ENCODE measurements around the gene SVOP.
"Not testable (repeated sequence)": the region's sequence is repeated elsewhere in the genome, so short reads cannot be mapped to it uniquely, and the experiment has no call there.

Gene SVOP

DNA sequence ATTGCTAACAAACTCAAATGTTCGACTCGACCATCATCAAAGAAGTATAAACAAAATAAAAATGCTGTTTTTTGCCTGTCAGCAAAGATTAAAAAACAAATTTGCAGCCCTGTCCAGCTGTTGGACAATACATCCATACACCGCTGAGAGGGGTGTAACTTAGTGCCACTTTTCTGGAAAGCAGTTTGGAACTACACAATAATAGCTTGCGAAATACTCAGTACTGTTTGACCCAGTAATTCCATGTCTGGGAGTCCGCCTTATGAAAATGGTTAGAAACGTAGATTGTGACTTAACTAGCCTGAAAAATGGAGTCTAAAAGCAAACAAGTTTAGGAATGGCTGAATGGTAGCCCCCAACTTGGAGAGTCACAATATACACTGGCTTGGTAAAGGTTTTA, 37.9 kb upstream of the SVOP start:
- no peak for DNase-seq (ENCODE audit: low read depth)
- TF ChIP-seq, protein P1, sequence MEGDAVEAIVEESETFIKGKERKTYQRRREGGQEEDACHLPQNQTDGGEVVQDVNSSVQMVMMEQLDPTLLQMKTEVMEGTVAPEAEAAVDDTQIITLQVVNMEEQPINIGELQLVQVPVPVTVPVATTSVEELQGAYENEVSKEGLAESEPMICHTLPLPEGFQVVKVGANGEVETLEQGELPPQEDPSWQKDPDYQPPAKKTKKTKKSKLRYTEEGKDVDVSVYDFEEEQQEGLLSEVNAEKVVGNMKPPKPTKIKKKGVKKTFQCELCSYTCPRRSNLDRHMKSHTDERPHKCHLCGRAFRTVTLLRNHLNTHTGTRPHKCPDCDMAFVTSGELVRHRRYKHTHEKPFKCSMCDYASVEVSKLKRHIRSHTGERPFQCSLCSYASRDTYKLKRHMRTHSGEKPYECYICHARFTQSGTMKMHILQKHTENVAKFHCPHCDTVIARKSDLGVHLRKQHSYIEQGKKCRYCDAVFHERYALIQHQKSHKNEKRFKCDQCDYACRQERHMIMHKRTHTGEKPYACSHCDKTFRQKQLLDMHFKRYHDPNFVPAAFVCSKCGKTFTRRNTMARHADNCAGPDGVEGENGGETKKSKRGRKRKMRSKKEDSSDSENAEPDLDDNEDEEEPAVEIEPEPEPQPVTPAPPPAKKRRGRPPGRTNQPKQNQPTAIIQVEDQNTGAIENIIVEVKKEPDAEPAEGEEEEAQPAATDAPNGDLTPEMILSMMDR (IDR thresholded peaks at IDR 0.05; ENCODE audit: control insufficient read depth, insufficient read depth, low read depth, low read length, missing control alignments), result no peak
- no peak overlapping the region for H3K4me3 ChIP-seq (ENCODE audit: control insufficient read depth, low read depth, low read length)

DNA sequence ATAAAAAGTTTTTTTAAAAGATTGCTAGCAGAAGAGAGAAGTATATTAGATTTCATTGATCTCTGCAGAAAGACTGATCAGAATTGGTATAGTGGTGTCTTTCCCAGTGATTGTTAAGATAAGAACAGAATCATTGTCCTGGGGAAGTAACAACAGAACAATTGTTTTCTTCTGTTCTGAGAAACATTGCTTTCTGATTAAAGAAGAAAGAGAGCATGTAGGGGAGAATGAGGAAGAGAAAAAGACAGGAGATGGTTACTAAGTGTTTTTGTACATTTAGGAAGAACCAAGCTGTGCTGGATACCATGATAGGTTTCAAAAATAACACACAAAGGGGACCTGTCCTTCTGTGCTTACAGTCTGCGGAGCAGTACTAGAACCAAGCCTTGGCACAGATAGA, 36.5 kb upstream of the SVOP start:
- TF ChIP-seq, protein P1 (IDR thresholded peaks at IDR 0.05; ENCODE audit: control insufficient read depth, insufficient read depth, low read depth, low read length, missing control alignments), result no peak
- DNase-seq (ENCODE audit: low read depth), result no peak

DNA sequence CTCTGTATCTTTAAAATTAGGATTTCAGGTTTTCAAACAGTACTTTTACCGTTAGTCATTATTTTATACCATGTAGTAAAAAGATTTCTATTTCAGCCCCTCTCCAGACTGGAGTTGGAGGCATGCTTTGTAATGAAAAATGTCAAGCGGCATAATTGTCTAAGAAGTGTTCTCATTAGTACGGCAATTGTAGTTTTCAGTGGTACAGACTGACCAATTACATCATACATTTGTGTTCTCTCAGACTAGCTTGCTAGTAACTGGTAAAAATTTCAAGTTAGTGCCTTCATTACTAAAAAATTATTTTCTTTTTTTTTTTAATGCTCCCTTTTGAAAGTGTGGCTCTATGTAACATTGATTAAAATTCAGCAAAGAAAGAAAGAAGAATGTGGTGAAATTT, 36.0 kb upstream of the SVOP start:
- no peak overlapping the region for H3K4me3 ChIP-seq (ENCODE audit: control insufficient read depth, low read depth, low read length)
- TF ChIP-seq, protein P1 (IDR thresholded peaks at IDR 0.05; ENCODE audit: control insufficient read depth, insufficient read depth, low read depth, low read length, missing control alignments), result no peak
- no peak for DNase-seq (ENCODE audit: low read depth)

More for the DNA sequence above, 36.5 kb upstream of the SVOP start:
- no peak overlapping the region for H3K4me3 ChIP-seq (ENCODE audit: control insufficient read depth, low read depth, low read length)

DNA sequence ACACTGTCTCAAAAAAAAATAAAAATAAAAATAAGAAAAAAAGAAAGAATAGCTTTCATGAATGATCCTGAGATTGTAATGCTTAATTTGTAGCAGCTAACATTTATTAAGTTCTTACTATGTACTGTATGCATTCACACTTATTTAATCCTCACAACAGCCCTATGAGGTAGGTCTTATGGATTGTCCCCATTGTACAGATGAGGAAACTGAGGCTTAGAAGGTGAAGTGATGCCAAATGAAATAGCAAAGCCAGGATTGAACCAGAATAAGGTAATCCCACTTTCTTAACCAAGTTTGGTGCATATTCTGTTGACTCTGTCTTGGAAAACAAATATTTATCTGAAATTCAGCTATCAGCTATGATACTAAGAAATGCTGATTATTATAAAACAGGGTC, 33.7 kb upstream of the SVOP start:
- DNase-seq (ENCODE audit: low read depth), result no peak
- TF ChIP-seq, protein P1 (IDR thresholded peaks at IDR 0.05; ENCODE audit: control insufficient read depth, insufficient read depth, low read depth, low read length, missing control alignments), result no peak
- no peak overlapping the region for H3K4me3 ChIP-seq (ENCODE audit: control insufficient read depth, low read depth, low read length)

DNA sequence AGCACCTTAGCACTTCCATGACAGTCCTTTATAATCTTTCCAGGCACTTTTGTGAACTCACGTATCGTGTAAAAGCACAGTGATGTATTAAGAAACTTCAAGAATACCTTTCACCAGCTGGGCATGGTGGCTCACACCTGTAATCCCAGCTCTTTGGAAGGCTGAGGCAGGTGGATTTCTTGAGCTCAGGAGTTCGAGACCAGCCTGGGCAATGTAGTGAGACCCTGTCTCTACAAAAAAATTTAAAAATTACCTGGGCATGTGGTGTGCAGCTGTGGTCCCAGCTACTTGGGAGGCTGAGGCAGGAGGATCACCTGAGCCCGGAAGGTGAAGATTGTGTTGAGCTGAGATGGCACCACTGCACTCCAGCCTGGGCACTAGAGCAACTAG, 33.3 kb upstream of the SVOP start:
- H3K4me3 ChIP-seq (ENCODE audit: control insufficient read depth, low read depth, low read length); DNase-seq (ENCODE audit: low read depth): not testable (repeated sequence)

DNA sequence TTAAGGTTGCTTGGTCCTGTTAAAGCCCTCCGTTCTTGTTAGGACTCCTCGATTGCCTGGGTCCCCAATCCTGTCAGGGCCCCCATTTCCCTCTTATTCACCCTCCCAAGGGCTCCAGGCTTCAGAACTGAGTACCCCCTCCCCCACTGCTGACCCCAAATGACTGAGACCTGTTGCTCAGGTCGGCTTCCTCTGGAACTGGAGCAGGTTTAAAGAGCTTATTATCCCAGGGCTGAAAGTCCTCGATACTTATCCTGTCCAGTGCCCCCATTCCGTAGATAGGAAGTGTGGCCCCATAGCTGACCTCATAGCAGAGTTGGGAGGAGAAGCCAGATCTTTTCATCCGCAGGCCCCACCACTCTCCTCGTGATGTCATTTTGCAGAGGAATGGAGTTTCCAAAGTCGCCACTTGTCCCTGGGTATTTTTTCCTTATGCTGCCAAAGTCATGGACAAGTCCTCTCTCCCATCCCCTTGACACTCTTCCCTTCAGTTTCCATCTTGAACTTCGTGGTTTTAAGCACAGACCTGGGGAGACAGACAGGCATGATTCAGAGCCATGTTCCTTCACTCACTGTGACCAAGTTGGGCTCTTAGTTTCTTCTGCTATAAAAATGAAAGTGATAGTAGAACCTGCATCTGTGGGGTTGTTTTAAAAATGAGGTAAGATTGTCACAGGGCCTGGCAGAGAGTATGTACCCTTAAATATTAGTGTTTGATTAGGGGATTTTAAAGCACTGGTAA, 32.7 kb upstream of the SVOP start:
- DNase-seq (ENCODE audit: low read depth), result no peak
- peak overlapping the region; percentile 93 for H3K4me3 ChIP-seq (ENCODE audit: control insufficient read depth, low read depth, low read length)
- TF ChIP-seq, protein P1 (IDR thresholded peaks at IDR 0.05; ENCODE audit: control insufficient read depth, insufficient read depth, low read depth, low read length, missing control alignments), result no peak

DNA sequence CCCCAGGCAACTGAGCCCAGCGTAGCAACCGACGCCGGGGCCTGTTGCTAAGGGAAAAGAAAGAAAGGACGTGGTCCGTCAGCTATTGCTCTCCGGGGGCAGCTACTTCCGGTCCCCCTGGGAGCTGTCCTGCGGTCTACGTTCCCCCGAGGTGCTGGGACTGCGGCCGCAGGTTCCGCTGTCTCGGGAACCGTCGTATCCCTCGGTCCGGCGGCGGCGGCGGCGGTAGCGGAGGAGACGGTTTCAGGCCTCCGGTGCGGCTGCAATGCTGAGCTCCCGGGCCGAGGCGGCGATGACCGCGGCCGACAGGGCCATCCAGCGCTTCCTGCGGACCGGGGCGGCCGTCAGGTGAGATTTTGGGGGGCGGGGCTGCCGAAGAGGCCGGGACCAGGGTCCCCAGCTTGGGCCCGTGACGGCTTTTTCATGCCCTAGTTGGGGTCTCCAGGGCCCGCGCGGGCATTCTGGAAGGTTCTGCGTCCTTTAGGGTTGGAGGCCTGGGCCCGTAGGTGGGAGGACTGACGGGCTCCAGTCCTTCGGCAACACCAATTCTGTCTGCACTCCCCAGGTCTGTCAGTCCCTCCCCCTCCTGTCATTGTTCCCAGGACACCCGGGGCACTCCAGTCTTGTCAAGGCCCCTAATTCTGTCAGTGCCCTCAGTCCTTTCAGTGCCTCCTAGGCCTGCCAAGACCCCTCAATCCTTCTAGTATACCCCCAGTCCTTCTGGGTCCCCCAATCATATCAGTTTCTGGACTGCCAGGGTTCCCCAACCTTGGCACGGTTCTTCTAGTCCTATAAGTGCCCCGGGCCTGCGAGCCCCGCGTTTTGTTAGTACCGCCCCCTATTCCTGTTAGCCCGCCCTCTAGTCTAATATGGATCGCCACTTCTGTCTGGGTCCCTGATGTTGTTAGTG, 31.8 kb upstream of the SVOP start, which contains the start of gene USP30:
Gene USP30, plus strand, starts transcription at position 163 of the 910 bp plus-strand sequence. Its CDS starts 103 bp downstream, at position 266.
- peak within 1 kb of the TSS; percentile 93 for H3K4me3 ChIP-seq (ENCODE audit: control insufficient read depth, low read depth, low read length)
- TF ChIP-seq, protein P1 (IDR thresholded peaks at IDR 0.05; ENCODE audit: control insufficient read depth, insufficient read depth, low read depth, low read length, missing control alignments), result no peak
- peak; percentile 61 for DNase-seq (ENCODE audit: low read depth)

Measured in AG09309 (cell line).